Melanocyte of skin (primary cell): ENCODE data around the gene ALKBH7. TPM values are rescaled to one million over a fixed set of nuclear protein-coding genes. Genes with fewer than 3 reads are reported as not detected.

Experiments used
- small RNA-seq, 2 donors: library from RNA; depleted of rRNA; stranded (forward); fragments of <200 nt; gene quantifications; one replicate each; pipeline ENCODE3, GENCODE V24; 2012
- total RNA-seq, 2 donors: library from RNA; depleted of rRNA; stranded (reverse); fragments of >200 nt; gene quantifications; 2 replicates each; pipeline ENCODE4 v1.2.3, GENCODE V29; 2012

The ALKBH7 gene, protein sequence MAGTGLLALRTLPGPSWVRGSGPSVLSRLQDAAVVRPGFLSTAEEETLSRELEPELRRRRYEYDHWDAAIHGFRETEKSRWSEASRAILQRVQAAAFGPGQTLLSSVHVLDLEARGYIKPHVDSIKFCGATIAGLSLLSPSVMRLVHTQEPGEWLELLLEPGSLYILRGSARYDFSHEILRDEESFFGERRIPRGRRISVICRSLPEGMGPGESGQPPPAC
- 10 to 100 TPM; 36.5 to 40.6 TPM for total RNA-seq

DNA sequence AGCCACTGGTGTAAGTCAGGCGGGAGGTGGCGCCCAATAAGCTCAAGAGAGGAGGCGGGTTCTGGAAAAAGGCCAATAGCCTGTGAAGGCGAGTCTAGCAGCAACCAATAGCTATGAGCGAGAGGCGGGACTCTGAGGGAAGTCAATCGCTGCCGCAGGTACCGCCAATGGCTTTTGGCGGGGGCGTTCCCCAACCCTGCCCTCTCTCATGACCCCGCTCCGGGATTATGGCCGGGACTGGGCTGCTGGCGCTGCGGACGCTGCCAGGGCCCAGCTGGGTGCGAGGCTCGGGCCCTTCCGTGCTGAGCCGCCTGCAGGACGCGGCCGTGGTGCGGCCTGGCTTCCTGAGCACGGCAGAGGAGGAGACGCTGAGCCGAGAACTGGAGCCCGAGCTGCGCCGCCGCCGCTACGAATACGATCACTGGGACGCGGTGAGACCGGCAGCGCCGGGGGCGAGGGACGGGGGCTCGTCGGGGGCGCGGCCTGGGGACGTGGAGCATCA lies at the start of gene ALKBH7:
ALKBH7 (plus strand) TSS at position 201 of the 502 bp plus-strand sequence; CDS start at position 228, 27 bp downstream.

GRCh38 chr19:6333439-6333838 lies 39.2 kb upstream of the ALKBH7 start, which contains the start of gene ACER1:
TSS of gene ACER1 (minus strand) at chr19:6333612. CDS start at chr19:6333551, 61 bp downstream.

DNA sequence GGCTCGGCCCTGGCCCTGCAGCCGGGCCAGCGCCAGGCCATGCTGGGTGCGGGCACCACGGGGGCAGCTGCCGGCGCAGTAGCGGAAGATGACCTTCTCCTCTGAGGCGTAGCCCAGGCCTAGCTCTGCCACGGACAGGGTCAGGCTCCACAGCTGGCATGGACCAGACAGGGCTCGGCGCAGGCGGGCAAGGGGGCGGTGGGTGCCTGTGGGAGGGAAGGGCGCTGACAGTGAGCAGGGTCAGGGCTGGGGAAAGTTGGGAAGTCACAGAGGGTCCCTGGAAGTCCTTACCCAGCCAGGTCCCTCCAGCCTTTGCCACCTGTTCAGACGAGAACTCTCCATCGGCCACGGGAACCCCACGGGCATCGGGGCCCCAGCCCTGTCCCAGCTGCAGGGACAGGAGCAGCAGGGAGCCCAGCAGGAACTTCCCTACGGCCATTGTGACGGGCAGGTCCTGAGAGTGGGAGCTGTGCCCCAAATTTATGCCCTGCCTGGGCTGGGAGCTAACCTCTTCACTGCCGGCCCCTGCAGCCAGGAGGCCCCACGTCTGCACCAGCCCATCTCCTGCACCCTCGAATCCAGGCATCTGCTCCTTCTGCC lies 2.9 kb downstream of the ALKBH7 start, which contains the start of gene PSPN:
PSPN (minus strand) TSS at position 523 of the 600 bp plus-strand sequence; CDS start at position 439, 84 bp downstream.

DNA sequence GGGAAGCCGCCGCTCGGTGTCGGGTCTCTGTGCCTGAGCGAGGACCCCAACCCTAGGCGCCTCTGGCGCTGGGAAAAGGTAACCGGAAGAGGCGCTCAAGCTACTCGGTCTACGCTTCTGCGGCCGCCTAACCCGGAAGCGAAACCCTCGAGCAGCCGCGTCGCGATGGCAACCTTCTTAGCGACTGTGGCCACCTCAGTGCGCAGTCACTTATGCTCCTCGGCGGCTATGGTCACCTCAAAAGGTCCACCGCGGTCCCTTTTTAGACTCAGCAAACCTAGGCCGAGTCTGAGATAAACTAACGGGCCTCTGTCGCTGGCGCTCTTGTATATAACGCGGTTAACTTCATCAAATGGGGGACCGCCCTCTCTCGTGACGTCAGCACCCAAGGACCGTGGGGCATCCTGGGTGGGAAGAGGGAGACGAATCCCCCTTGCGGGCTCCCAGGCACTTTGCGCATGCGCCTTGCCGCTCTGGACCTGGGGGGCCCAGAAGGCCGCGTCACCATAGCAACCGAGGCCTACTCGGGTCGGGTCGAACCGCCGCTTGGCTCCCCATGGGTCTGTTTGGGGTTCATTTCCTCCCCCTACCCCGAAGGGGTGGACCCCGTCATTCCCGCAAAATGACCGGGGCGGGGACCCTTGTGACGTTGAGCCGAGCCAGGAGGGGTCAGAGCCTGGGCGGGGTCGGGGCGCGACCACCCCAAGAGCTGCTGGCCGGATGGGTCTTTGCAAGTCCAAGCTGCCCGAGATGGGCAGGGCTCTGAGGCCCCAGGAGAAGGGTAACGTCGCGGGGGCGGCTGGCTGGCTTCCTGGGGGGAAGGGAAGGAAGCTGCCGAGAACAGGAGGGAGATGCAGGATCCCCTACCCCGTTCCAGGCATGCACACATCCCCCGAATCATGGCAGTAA lies 20.7 kb downstream of the ALKBH7 start, which contains the start of gene GTF2F1:
GTF2F1 (minus strand) TSS at position 91 of the 909 bp plus-strand sequence. CDS start 169 bp downstream, outside the sequence.

DNA sequence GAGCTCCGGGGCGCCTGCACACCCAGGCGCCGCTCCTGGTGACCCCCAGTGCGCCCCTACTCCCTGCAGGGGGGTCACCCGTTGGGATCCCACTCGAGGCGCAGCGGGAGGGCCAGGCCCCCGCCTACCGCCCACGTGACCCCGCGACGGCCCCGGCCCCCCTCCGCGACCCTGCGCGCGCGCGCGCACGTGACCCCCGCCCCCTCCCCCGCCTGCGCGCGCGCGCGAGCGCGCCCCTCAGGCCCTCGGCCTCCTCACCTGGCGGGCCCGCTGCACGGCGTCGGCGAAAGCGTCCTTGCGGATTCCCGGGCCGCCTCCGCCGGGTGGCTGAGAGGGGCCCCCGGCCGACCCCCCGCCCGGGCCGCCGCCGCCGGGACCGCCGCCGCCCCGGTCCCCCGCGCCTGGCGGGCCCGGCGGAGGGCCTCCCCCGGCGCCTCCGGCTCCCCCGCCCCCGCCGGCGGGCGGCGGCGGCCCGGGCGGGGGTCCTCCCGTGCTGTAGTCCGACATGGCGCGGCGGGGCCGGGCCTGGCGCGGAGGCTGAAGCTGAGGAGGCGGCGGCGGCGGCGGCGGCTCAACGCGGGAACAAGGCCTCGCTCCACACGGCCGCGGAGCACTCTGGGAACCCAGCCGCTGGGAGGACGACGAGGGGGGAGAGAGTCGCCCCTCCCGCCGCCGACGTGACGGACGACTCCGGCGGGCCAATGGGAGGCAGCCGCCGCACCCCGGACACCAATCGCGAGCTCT lies 51.8 kb downstream of the ALKBH7 start, which contains the start of gene KHSRP:
KHSRP (minus strand) TSS at position 617 of the 744 bp plus-strand sequence; CDS start at position 507, 110 bp downstream.

Small RNAs within 50 kb of the gene (small RNA-seq; reads per million reads assigned to genes)
- 0 reads per million in 2 donors for gene MIR6790
- gene MIR6885, result 0 reads per million in 2 donors

Other genes with a start within 250 kb of the ALKBH7 start
- not detected for gene ACSBG2, start 237.1 kb upstream of the ALKBH7 start, total RNA-seq
- gene MLLT1, start 92.8 kb upstream of the ALKBH7 start, total RNA-seq, result 1 to 10 TPM; 7.2 to 9.0 TPM
- gene ACER1, start 39.2 kb upstream of the ALKBH7 start, total RNA-seq, result not detected
- 10 to 100 TPM; 61.3 to 93.9 TPM for gene CLPP, start 11.3 kb upstream of the ALKBH7 start, total RNA-seq
- gene PSPN, start 3.1 kb downstream of the ALKBH7 start, total RNA-seq, result 1 to 10 TPM; 1.3 to 1.4 TPM
- 10 to 100 TPM; 43.7 to 60.3 TPM for gene GTF2F1, start 20.4 kb downstream of the ALKBH7 start, total RNA-seq
- 100 to 1,000 TPM; 122 to 185 TPM for gene KHSRP, start 52.0 kb downstream of the ALKBH7 start, total RNA-seq
- not detected for gene SLC25A41, start 61.0 kb downstream of the ALKBH7 start, total RNA-seq
- gene SLC25A23, start 87.0 kb downstream of the ALKBH7 start, total RNA-seq, result 10 to 100 TPM; 17.6 to 46.5 TPM
- not detected for gene CRB3, start 91.5 kb downstream of the ALKBH7 start, total RNA-seq
- gene DENND1C, start 109.0 kb downstream of the ALKBH7 start, total RNA-seq, result under 1 TPM; under 0.01 TPM
- gene TUBB4A, start 129.5 kb downstream of the ALKBH7 start, total RNA-seq, result 10 to 100 TPM; 32.0 to 53.6 TPM
- gene TNFSF9, start 158.2 kb downstream of the ALKBH7 start, total RNA-seq, result 1 to 10 TPM; 4.7 to 9.6 TPM
- under 1 TPM in 1 of 2 donors, not detected in 1; under 0.01 TPM for gene CD70, start 218.4 kb downstream of the ALKBH7 start, total RNA-seq